ENCODE measurements around the gene CCT5.
"Not testable (repeated sequence)": the region's sequence is repeated elsewhere in the genome, so short reads cannot be mapped to it uniquely, and the experiment has no call there.

CCT5 gene

GRCh38 chr5:10247217-10247616 is 2.9 kb upstream of the CCT5 start:
- DNase-seq: not testable (repeated sequence)

DNA sequence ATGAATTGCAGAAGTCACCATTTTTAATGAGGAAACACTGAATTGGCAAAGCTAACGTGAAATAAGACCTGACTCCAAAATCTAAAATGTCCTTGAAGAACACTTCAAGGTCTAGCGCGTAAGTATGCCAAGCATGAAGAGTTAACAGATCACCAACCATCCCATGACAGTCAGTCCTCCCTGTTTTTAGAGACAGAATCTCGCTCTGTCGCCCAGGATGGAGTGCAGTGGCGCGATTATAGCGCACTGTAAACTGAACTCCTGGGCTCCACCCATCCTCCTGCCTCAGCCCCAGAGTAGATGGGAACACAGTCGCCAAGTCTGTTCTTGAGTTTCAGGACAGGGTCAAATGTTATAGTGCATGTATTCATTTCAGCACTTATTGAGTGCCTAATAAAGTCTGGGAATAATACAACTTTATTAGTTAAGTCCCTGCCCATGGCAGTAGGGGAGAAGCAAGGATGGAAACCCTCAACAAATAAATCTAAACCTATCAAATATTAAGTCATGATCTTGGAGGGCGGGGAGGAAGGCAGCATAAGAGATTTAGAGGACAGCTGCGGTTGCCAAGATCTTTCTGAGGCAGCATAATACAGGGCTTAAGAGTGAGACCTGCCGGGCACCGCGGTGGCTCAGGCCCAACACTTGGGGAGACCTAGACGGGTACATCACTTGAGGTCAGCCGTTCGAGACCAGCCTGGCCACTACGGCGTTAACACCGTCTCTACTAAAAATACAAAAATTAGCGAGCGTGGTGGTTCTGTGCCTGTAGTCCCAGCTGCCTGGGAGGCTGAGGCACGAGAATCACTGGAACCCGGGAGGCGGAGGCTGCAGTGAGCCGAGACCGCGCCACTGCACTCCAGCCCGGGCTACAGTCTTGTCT is 1.5 kb upstream of the CCT5 start:
- DNase-seq: no peak

DNA sequence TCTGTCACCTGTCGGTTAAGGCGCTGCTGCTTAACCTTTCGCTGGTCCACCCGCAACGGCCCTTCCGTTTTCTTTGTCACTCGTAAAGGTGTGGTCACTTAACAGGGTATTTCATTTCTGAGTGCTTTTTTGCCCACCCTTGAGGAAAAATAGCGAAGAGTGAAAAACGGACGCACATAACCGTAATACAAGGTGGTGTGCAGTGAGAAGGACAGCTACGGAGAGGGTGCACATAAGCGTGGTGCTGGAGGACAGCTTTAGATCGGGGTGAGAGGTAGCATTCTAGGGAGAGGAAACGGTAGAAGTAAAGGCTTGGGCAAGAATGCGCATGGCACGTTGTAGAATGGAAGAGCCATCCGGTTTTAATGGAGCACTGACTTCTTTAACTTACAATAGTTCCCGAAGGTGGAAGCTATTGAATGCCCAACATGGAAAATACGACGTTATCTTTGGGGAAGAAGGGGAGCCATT is 761 bp downstream of the CCT5 start:
- DNase-seq: no peak

GRCh38 chr5:10251405-10251804 is 1.3 kb downstream of the CCT5 start:
- no peak for DNase-seq

GRCh38 chr5:10253390-10253789 is 3.3 kb downstream of the CCT5 start:
- DNase-seq: no peak

- DNase-seq: no peak
These were observed 4.6 kb downstream of the CCT5 start for GRCh38 chr5:10254686-10255085.

DNA sequence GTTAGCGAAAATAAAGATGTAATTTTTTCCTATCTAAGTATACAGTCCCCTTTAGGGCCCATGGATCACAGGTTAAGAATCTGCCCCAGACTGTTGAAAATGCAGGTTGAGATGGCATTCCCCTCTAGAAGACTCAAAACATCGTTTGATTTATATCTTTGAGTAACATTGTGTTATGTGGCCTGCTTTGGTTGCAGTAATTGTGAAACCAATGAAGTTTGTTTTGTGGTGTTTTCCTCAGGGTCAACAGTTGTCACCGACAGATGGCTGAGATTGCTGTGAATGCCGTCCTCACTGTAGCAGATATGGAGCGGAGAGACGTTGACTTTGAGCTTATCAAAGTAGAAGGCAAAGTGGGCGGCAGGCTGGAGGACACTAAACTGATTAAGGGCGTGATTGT is 7.8 kb downstream of the CCT5 start:
- no peak for DNase-seq

- DNase-seq: no peak
These were observed 9.8 kb downstream of the CCT5 start for GRCh38 chr5:10259899-10260298.

- DNase-seq: no peak
These were observed 11.0 kb downstream of the CCT5 start for GRCh38 chr5:10261065-10261464.

DNA sequence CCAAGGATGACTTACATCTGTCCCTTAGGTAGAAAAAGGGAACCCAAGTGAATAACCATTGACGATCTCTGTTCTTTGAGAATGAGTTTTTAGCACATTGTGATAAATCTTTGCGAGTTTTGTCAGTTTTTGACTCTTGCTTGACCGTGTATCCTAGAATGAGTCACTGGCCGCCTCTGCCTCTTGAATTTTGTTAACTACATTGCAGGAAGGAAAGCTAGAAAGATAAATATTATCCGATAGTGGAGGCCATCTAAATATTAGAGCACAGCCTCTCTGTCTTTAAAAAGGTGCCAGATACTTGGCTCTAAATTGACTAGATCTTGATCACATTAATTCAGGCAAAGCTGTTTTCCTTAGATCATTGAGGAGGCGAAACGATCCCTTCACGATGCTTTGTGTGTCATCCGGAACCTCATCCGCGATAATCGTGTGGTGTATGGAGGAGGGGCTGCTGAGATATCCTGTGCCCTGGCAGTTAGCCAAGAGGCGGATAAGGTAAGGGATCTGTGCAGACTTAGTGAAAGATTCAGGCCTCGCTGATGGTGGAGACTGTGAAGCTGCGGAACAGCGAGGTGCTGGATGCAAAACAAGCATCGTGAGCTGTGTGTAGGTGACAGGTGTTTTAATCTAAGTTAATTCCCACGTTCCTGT is 12.2 kb downstream of the CCT5 start:
- no peak for DNase-seq

DNA sequence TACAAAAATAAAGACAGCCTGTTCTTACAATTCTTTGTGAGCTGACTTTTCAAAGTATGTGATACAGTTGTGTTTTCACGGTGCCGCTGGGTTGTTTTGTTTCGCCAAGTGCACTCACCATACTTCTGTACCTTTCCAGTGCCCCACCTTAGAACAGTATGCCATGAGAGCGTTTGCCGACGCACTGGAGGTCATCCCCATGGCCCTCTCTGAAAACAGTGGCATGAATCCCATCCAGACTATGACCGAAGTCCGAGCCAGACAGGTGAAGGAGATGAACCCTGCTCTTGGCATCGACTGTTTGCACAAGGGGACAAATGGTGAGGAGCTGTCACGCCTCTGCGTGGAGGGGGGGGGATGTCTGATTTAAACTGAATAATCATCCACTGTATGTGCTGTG is 12.9 kb downstream of the CCT5 start:
- no peak for DNase-seq

DNA sequence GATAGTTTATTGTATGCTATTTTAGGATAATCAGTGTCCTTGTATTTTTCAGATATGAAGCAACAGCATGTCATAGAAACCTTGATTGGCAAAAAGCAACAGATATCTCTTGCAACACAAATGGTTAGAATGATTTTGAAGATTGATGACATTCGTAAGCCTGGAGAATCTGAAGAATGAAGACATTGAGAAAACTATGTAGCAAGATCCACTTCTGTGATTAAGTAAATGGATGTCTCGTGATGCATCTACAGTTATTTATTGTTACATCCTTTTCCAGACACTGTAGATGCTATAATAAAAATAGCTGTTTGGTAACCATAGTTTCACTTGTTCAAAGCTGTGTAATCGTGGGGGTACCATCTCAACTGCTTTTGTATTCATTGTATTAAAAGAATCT is 14.5 kb downstream of the CCT5 start:
- DNase-seq: peak; percentile 59

- DNase-seq: no peak
These were observed 15.4 kb downstream of the CCT5 start for GRCh38 chr5:10265245-10266109.

DNA sequence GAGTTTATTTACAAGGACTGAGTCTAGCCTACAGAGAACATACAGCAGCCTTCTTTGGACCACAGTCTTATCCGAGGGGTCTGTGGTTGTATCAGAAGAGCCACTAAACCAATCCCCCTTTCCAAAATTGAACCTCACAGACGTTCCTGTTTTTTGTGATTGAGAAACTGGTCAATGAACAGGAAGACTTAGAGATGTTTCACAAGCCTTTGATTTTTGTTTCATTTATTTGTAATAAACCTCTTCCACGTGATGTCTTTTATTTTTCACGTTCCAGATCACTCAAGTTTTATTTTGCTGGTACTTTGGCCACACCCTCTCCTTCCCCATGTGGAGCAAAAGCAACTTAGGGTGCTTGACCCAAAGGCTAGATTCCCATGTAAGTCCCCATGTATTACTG is 16.1 kb downstream of the CCT5 start:
- DNase-seq: no peak

GRCh38 chr5:10266839-10267238 is 16.8 kb downstream of the CCT5 start:
- DNase-seq: no peak

GRCh38 chr5:10268100-10268499 is 18.0 kb downstream of the CCT5 start:
- no peak for DNase-seq

DNA sequence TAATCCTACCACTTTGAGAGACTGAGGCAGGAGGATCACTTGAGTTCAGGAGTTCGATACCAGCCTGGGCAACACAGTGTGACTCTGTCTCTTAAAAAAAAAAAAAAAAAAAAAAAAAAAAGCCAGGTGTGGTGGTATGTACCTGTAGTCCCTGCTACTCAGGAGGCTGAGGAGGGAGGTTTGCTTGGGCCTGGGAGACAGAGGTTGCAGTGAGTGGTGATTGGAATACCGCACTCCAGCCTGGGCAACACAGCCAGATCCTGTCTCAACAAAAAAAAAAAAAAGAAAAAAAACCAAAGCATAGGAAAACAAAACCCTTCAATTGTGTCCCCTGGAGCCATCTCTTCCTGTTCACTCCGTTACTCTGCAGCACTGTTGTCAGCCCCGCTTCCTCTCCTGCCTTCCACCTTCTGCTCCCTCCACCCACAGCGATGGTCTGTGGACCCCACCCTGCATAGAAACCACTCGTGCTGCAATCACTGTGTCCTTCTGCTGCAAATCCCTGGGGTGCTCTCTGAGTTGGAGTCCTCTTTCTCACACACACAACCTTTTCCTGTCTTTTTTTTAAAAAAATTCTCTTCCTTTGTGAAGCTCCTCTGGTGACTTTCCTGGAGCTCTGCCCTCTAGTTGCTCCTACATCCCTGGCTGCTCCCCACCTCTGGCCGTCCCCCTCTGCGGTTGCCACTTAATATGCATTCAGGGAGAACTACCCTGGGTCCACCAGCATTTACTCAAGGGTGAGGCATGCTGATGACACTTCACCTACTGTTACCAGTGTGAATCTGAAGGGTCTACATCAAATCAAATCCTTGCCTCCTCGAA is 22.2 kb downstream of the CCT5 start:
- no peak for DNase-seq

GRCh38 chr5:10272875-10273209 is 22.8 kb downstream of the CCT5 start:
- not testable (repeated sequence) for DNase-seq

DNA sequence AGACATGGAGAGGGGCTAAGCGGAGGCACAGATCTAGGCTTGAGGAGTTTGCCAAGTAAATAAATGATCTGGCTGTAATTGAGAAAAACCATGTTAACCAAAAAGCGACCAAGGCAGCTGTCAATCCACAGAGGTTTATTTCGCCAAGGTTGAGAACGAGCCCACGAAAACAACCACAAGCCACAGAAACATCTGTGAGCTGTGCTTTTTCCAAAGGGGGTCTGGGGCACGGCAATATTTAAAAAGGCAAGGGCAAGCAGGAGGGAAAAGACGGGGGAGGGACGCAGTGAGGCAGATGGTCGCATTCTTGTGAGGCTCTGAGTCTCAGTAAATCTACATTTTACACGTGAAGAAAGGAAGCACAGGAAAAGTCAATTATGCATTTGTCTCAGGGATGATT is 25.4 kb downstream of the CCT5 start:
- no peak for DNase-seq

DNA sequence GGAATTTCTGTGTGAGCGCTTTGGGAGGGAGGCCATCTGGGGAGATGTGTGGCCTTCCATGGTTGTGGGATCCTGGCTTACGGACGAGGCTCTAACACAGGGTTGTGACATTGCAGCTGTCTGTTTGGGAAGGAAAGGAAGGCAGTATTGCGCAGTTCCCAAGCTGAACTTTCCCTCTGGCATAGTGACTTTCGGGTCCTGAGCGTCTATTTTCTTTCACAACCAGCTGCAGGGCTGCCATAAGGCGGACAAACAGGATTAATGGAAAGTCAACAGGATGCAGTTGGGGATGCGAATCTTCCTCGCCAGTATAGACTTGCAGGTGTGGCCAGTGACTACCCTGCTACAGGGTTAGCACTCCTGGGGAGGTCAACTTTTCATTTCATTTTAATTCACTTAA is 25.9 kb downstream of the CCT5 start:
- no peak for DNase-seq

- DNase-seq: no peak
These were observed 26.6 kb downstream of the CCT5 start for GRCh38 chr5:10276691-10277090.

All from fibroblast of skin of abdomen (primary cell).